Ishikawa (cell line): ENCODE results near the gene GOSR2.

Experiments
- CEBPB ChIP-seq: IDR thresholded peaks from 2 replicates; pipeline ENCODE4 v1.6.1; 2012
- CREB1 ChIP-seq: IDR thresholded peaks from 2 replicates; pipeline ENCODE4 v1.6.1; 2012; ENCODE audit warnings: low read depth
- EGR1 ChIP-seq: IDR thresholded peaks from 2 replicates; pipeline ENCODE4 v1.6.1; 2012
- EP300 ChIP-seq: IDR thresholded peaks from 2 replicates; pipeline ENCODE4 v1.6.1; 2012; ENCODE audit warnings: borderline replicate concordance
- FOXM1 ChIP-seq: IDR thresholded peaks from 2 replicates; pipeline ENCODE4 v1.6.1; 2012; ENCODE audit warnings: low read depth, borderline replicate concordance
- MAX ChIP-seq: IDR thresholded peaks from 2 replicates; pipeline ENCODE4 v1.6.1; 2012
- NFIC ChIP-seq: IDR thresholded peaks from 2 replicates; pipeline ENCODE4 v1.6.1; 2012
- RAD21 ChIP-seq: IDR thresholded peaks from 2 replicates; pipeline ENCODE4 v1.6.1; 2012; ENCODE audit warnings: low read depth
- REST ChIP-seq: IDR thresholded peaks from 2 replicates; pipeline ENCODE4 v1.6.1; 2012; ENCODE audit warnings: low read depth, mild to moderate bottlenecking
- TAF1 ChIP-seq: IDR thresholded peaks from 2 replicates; pipeline ENCODE4 v1.6.1; 2012; ENCODE audit warnings: low read depth, mild to moderate bottlenecking
- TCF12 ChIP-seq: IDR thresholded peaks from 2 replicates; pipeline ENCODE4 v1.6.1; 2012; ENCODE audit warnings: low read depth
- TEAD4 ChIP-seq: IDR thresholded peaks from 2 replicates; pipeline ENCODE4 v1.6.1; 2012
- USF1 ChIP-seq: IDR thresholded peaks from 2 replicates; pipeline ENCODE4 v1.6.1; 2012
- YY1 ChIP-seq: IDR thresholded peaks from 2 replicates; pipeline ENCODE4 v1.6.1; 2012; ENCODE audit warnings: low read depth
- ZBTB7A ChIP-seq: IDR thresholded peaks from 2 replicates; pipeline ENCODE4 v1.6.1; 2012; ENCODE audit warnings: low read depth

The GOSR2 gene

GRCh38 chr17:46978489-46979146, 55.7 kb downstream of the GOSR2 start:
- peak; percentile 25; the same call in 1 of the 2 replicates for TF ChIP-seq REST
- TF ChIP-seq RAD21, result no peak
- TF ChIP-seq EGR1, result peak; percentile 75; the same call in 1 of the 2 replicates
- peak; percentile 76; the same call in 1 of the 2 replicates for TF ChIP-seq MAX
- TF ChIP-seq CEBPB, result no peak
- no peak for TF ChIP-seq EP300
- 0 out of 2 replicates have a peak, but pooled peaks have one; percentile 30 for TF ChIP-seq ZBTB7A
- TF ChIP-seq FOXM1, result no peak
- no peak for TF ChIP-seq CREB1
- TF ChIP-seq TCF12, result no peak
- no peak for TF ChIP-seq TEAD4
- peak; percentile 41; the same call in 1 of the 2 replicates for TF ChIP-seq USF1

GRCh38 chr17:46979147-46979863, 56.3 kb downstream of the GOSR2 start, which contains the start of gene RPRML:
RPRML (minus strand) TSS chr17:46979253; CDS start chr17:46979007, 246 bp downstream.
- TF ChIP-seq EP300 (no peak), RAD21 (no peak), CEBPB (no peak), YY1 (no peak), TAF1 (no peak), TEAD4 (no peak), USF1 (no peak), CREB1 (no peak), ZBTB7A (no peak), MAX (no peak), TCF12 (no peak), REST (no peak), EGR1 (no peak), FOXM1 (no peak), NFIC (no peak)

DNA sequence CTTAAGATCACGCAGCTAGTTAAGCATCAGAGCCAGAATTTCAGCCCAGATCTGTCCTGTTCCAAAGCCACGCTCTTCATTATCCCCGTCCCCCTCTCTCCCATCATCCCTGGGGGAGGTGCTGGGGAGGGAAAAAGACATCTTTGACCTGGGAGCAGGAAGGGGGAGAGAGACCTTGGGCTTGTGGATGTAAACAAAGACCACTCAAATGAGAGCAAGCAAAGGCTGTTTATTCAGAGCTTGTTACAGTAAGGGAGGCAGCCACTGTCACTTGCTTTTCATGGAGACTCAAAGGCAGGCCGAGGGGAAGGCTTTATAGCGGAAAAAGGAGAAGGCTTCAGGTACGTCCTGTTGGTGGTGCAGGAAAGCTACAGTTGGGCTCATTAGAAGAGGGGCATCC, 59.6 kb downstream of the GOSR2 start:
- TF ChIP-seq CEBPB, result no peak
- TF ChIP-seq TEAD4, result no peak
- no peak for TF ChIP-seq YY1
- TF ChIP-seq CREB1, result no peak
- TF ChIP-seq FOXM1, result no peak
- TF ChIP-seq REST, result no peak
- no peak for TF ChIP-seq USF1
- TF ChIP-seq RAD21, result no peak
- no peak for TF ChIP-seq EGR1
- TF ChIP-seq EP300, result no peak
- TF ChIP-seq MAX, result no peak
- no peak for TF ChIP-seq TAF1
- TF ChIP-seq TCF12, result no peak
